Vagina (tissue), 2 donors: Measurements from ENCODE around the gene CELA2B.

ENCODE experiments used
- CTCF ChIP-seq, 3 experiments: fragments of 450-650 bp in 2 of 3; fragments of 200-600 bp in 1 of 3; sonication (generic) in 1 of 3; IDR thresholded peaks; one replicate each; pipeline ENCODE4 v1.5.1; 2017 to 2019; ENCODE audit warnings: antibody characterized with exemption in 3 of 3, mild to moderate bottlenecking in 2 of 3, moderate library complexity in 2 of 3
- POLR2A ChIP-seq, 2 donors: fragments of 450-650 bp; IDR thresholded peaks; one replicate each; pipeline ENCODE4 v1.6.1; 2017; ENCODE audit warnings: antibody characterized with exemption in 2 of 2, mild to moderate bottlenecking in 2 of 2, moderate library complexity in 2 of 2
- POLR2AphosphoS5 ChIP-seq, 2 donors: sonication (generic); formaldehyde crosslinking; IDR thresholded peaks; one replicate each; pipeline ENCODE4 v1.9.0; 2017; ENCODE audit warnings: antibody characterized with exemption in 2 of 2, mild to moderate bottlenecking in 2 of 2, low read depth in 1 of 2; ENCODE audit not compliant: insufficient read depth in 1 of 2

GRCh38 chr1:15435239-15436077 lies 40.4 kb upstream of the CELA2B start:
- TF ChIP-seq CTCF (IDR thresholded peaks at IDR 0.05) (no peak), POLR2A (IDR thresholded peaks at IDR 0.05) (no peak), POLR2AphosphoS5 (IDR thresholded peaks at IDR 0.05; ENCODE audit: insufficient read depth in 1 of 2, low read depth in 1 of 2) (no peak)
